ENCODE data around the gene ERC2.

ERC2 gene

GRCh38 chr3:55795296-55795695 is 673.0 kb downstream of the ERC2 start:
- Histone ChIP-seq H2AFZ (ENCODE audit: low read depth, low read length) (no peak overlapping the region), H3K36me3 (ENCODE audit: insufficient read depth, low read length) (no peaks in the 10 kb centered on the region), H3K9me3 (ENCODE audit: low read length) (no peaks in the 10 kb centered on the region), H3K27me3 (ENCODE audit: insufficient read depth, low read length) (no peaks in the 10 kb centered on the region), H3K4me1 (ENCODE audit: insufficient read depth, low read length) (no peaks in the 10 kb centered on the region), H3K4me3 (ENCODE audit: low read length) (no peak overlapping the region)

- Histone ChIP-seq H3K9me3 (ENCODE audit: low read length) (no peaks in the 10 kb centered on the region), H2AFZ (ENCODE audit: low read depth, low read length) (no peak overlapping the region), H3K27me3 (ENCODE audit: insufficient read depth, low read length) (no peaks in the 10 kb centered on the region), H3K36me3 (ENCODE audit: insufficient read depth, low read length) (no peaks in the 10 kb centered on the region), H3K4me3 (ENCODE audit: low read length) (no peak overlapping the region), H3K4me1 (ENCODE audit: insufficient read depth, low read length) (no peaks in the 10 kb centered on the region)
Observed at GRCh38 chr3:55792742-55793141, 675.5 kb downstream of the ERC2 start.

GRCh38 chr3:55792009-55792408 is 676.3 kb downstream of the ERC2 start:
- no peak overlapping the region for H2AFZ ChIP-seq (ENCODE audit: low read depth, low read length)
- H3K4me1 ChIP-seq (ENCODE audit: insufficient read depth, low read length), result no peaks in the 10 kb centered on the region
- no peaks in the 10 kb centered on the region for H3K27me3 ChIP-seq (ENCODE audit: insufficient read depth, low read length)
- H3K36me3 ChIP-seq (ENCODE audit: insufficient read depth, low read length), result no peaks in the 10 kb centered on the region
- H3K4me3 ChIP-seq (ENCODE audit: low read length), result no peak overlapping the region
- no peaks in the 10 kb centered on the region for H3K9me3 ChIP-seq (ENCODE audit: low read length)

- Histone ChIP-seq H3K9me3 (ENCODE audit: low read length) (no peaks in the 10 kb centered on the region), H3K4me1 (ENCODE audit: insufficient read depth, low read length) (no peaks in the 10 kb centered on the region), H3K4me3 (ENCODE audit: low read length) (no peak overlapping the region), H3K27me3 (ENCODE audit: insufficient read depth, low read length) (no peaks in the 10 kb centered on the region), H2AFZ (ENCODE audit: low read depth, low read length) (no peak overlapping the region), H3K36me3 (ENCODE audit: insufficient read depth, low read length) (no peaks in the 10 kb centered on the region)
Observed at GRCh38 chr3:55790596-55791350, 677.5 kb downstream of the ERC2 start.

- no peak overlapping the region for H3K4me3 ChIP-seq (ENCODE audit: low read length)
- H3K9me3 ChIP-seq (ENCODE audit: low read length), result no peaks in the 10 kb centered on the region
- no peaks in the 10 kb centered on the region for H3K27me3 ChIP-seq (ENCODE audit: insufficient read depth, low read length)
- H3K36me3 ChIP-seq (ENCODE audit: insufficient read depth, low read length), result no peaks in the 10 kb centered on the region
- H2AFZ ChIP-seq (ENCODE audit: low read depth, low read length), result no peak overlapping the region
- H3K4me1 ChIP-seq (ENCODE audit: insufficient read depth, low read length), result no peaks in the 10 kb centered on the region
Observed at GRCh38 chr3:55789516-55789915, 678.8 kb downstream of the ERC2 start.

GRCh38 chr3:55782807-55783206 is 685.5 kb downstream of the ERC2 start:
- Histone ChIP-seq H3K4me1 (ENCODE audit: insufficient read depth, low read length) (no peaks in the 10 kb centered on the region), H2AFZ (ENCODE audit: low read depth, low read length) (no peak overlapping the region), H3K9me3 (ENCODE audit: low read length) (no peaks in the 10 kb centered on the region), H3K36me3 (ENCODE audit: insufficient read depth, low read length) (no peaks in the 10 kb centered on the region), H3K4me3 (ENCODE audit: low read length) (no peak overlapping the region), H3K27me3 (ENCODE audit: insufficient read depth, low read length) (no peaks in the 10 kb centered on the region)

GRCh38 chr3:55782351-55782750 is 685.9 kb downstream of the ERC2 start:
- H3K27me3 ChIP-seq (ENCODE audit: insufficient read depth, low read length), result no peaks in the 10 kb centered on the region
- no peaks in the 10 kb centered on the region for H3K36me3 ChIP-seq (ENCODE audit: insufficient read depth, low read length)
- no peak overlapping the region for H3K4me3 ChIP-seq (ENCODE audit: low read length)
- H3K9me3 ChIP-seq (ENCODE audit: low read length), result no peaks in the 10 kb centered on the region
- no peak overlapping the region for H2AFZ ChIP-seq (ENCODE audit: low read depth, low read length)
- H3K4me1 ChIP-seq (ENCODE audit: insufficient read depth, low read length), result no peaks in the 10 kb centered on the region

GRCh38 chr3:55780913-55781312 is 687.4 kb downstream of the ERC2 start:
- H3K36me3 ChIP-seq (ENCODE audit: insufficient read depth, low read length), result no peaks in the 10 kb centered on the region
- no peaks in the 10 kb centered on the region for H3K27me3 ChIP-seq (ENCODE audit: insufficient read depth, low read length)
- no peaks in the 10 kb centered on the region for H3K9me3 ChIP-seq (ENCODE audit: low read length)
- no peak overlapping the region for H2AFZ ChIP-seq (ENCODE audit: low read depth, low read length)
- no peaks in the 10 kb centered on the region for H3K4me1 ChIP-seq (ENCODE audit: insufficient read depth, low read length)
- H3K4me3 ChIP-seq (ENCODE audit: low read length), result no peak overlapping the region

GRCh38 chr3:55779543-55779942 is 688.7 kb downstream of the ERC2 start:
- H3K4me1 ChIP-seq (ENCODE audit: insufficient read depth, low read length), result no peaks in the 10 kb centered on the region
- H3K9me3 ChIP-seq (ENCODE audit: low read length), result no peaks in the 10 kb centered on the region
- no peak overlapping the region for H2AFZ ChIP-seq (ENCODE audit: low read depth, low read length)
- no peak overlapping the region for H3K4me3 ChIP-seq (ENCODE audit: low read length)
- no peaks in the 10 kb centered on the region for H3K27me3 ChIP-seq (ENCODE audit: insufficient read depth, low read length)
- no peaks in the 10 kb centered on the region for H3K36me3 ChIP-seq (ENCODE audit: insufficient read depth, low read length)

GRCh38 chr3:55775366-55776154 is 692.7 kb downstream of the ERC2 start:
- H3K4me1 ChIP-seq (ENCODE audit: insufficient read depth, low read length), result no peaks in the 10 kb centered on the region
- H3K27me3 ChIP-seq (ENCODE audit: insufficient read depth, low read length), result no peaks in the 10 kb centered on the region
- no peaks in the 10 kb centered on the region for H3K9me3 ChIP-seq (ENCODE audit: low read length)
- no peaks in the 10 kb centered on the region for H3K36me3 ChIP-seq (ENCODE audit: insufficient read depth, low read length)
- H3K4me3 ChIP-seq (ENCODE audit: low read length), result no peak overlapping the region
- no peak overlapping the region for H2AFZ ChIP-seq (ENCODE audit: low read depth, low read length)

- Histone ChIP-seq H3K4me1 (ENCODE audit: insufficient read depth, low read length) (no peaks in the 10 kb centered on the region), H3K9me3 (ENCODE audit: low read length) (no peaks in the 10 kb centered on the region), H2AFZ (ENCODE audit: low read depth, low read length) (no peak overlapping the region), H3K4me3 (ENCODE audit: low read length) (no peak overlapping the region), H3K36me3 (ENCODE audit: insufficient read depth, low read length) (no peaks in the 10 kb centered on the region), H3K27me3 (ENCODE audit: insufficient read depth, low read length) (no peaks in the 10 kb centered on the region)
Observed at GRCh38 chr3:55774856-55775255, 693.4 kb downstream of the ERC2 start.

- H3K4me3 ChIP-seq (ENCODE audit: low read length), result no peak overlapping the region
- H3K36me3 ChIP-seq (ENCODE audit: insufficient read depth, low read length), result no peaks in the 10 kb centered on the region
- H2AFZ ChIP-seq (ENCODE audit: low read depth, low read length), result no peak overlapping the region
- H3K4me1 ChIP-seq (ENCODE audit: insufficient read depth, low read length), result no peaks in the 10 kb centered on the region
- no peaks in the 10 kb centered on the region for H3K9me3 ChIP-seq (ENCODE audit: low read length)
- no peaks in the 10 kb centered on the region for H3K27me3 ChIP-seq (ENCODE audit: insufficient read depth, low read length)
Observed at GRCh38 chr3:55771503-55771902, 696.8 kb downstream of the ERC2 start.

GRCh38 chr3:55770077-55770476 is 698.2 kb downstream of the ERC2 start:
- no peaks in the 10 kb centered on the region for H3K4me1 ChIP-seq (ENCODE audit: insufficient read depth, low read length)
- H2AFZ ChIP-seq (ENCODE audit: low read depth, low read length), result no peak overlapping the region
- H3K27me3 ChIP-seq (ENCODE audit: insufficient read depth, low read length), result no peaks in the 10 kb centered on the region
- H3K4me3 ChIP-seq (ENCODE audit: low read length), result no peak overlapping the region
- no peaks in the 10 kb centered on the region for H3K36me3 ChIP-seq (ENCODE audit: insufficient read depth, low read length)
- no peaks in the 10 kb centered on the region for H3K9me3 ChIP-seq (ENCODE audit: low read length)
